ENCODE measurements around the gene TAF11L4.
"Not testable (repeated sequence)": the region's sequence is repeated elsewhere in the genome, so short reads cannot be mapped to it uniquely, and the experiment has no call there.

TAF11L4 gene

DNA sequence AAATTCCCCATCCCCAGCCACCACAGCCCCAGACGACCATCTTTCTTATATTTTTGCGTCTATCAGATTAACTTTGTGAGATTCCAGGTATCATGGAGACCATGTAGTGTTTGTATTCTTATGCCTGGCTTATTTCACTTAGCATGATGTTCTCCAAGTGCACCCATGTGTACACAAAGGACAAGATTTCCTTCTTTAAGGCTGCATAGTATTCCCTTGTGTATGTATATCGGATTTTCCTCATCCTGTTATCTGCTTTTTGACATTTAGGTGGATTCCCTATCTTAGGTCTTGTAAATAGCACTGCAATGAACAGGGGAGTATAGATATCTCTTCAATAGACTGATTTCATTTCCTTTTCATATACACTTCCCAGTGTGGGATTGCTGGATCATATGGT lies 28.8 kb upstream of the TAF11L4 start:
- Histone ChIP-seq H3K36me3 (ENCODE audit: control insufficient read depth, low read length) (no peaks in the 10 kb centered on the region), H3F3A (ENCODE audit: control insufficient read depth, insufficient read depth) (no peaks in the 10 kb centered on the region), H4K20me1 (ENCODE audit: control insufficient read depth, insufficient read depth, low read depth, low read length) (no peaks in the 10 kb centered on the region), H3K4me2 (ENCODE audit: low read length) (no peak overlapping the region), H3K27me3 (ENCODE audit: control insufficient read depth, low read length) (no peaks in the 10 kb centered on the region), H3K9me3 (ENCODE audit: control insufficient read depth, insufficient read depth, low read length) (no peaks in the 10 kb centered on the region), H3K79me2 (ENCODE audit: control insufficient read depth, low read length) (no peaks in the 10 kb centered on the region), H3K27ac (ENCODE audit: low read depth, low read length) (no peak overlapping the region), H3K9me2 (replicated peaks; ENCODE audit: control insufficient read depth, low read length) (no peaks in the 10 kb centered on the region), H3K4me3 (ENCODE audit: low read length) (no peak overlapping the region), H3K4me1 (ENCODE audit: control insufficient read depth, low read length) (no peaks in the 10 kb centered on the region)
- TF ChIP-seq CTCF (IDR thresholded peaks at IDR 0.05; ENCODE audit: low read depth, low read length, poor library complexity, severe bottlenecking), result no peak
- no peak for TF ChIP-seq EZH2phosphoT487 (IDR thresholded peaks at IDR 0.05; ENCODE audit: borderline replicate concordance, low read length)

DNA sequence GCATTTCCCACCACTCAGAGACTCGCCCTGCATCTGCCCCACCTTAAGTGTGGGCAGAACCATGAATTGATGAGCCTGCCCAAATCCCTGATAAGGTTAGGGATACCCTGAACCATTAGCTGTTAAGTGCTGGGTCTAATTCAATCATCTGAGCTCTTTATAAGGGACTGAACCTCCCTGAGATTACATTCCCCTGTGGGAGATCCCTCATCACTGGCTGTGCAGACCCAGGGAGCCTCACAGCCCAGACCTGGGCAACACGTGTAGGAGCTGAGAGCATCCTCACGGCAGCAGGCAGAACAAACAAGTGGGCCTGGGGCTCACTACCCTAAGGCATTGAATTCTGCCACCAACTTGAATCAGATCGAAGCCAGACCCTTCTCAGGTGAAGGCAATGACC lies 24.2 kb upstream of the TAF11L4 start:
- no peak overlapping the region for H3K4me2 ChIP-seq (ENCODE audit: low read length)
- H3K79me2 ChIP-seq (ENCODE audit: control insufficient read depth, low read length), result no peaks in the 10 kb centered on the region
- no peaks in the 10 kb centered on the region for H3F3A ChIP-seq (ENCODE audit: control insufficient read depth, insufficient read depth)
- no peaks in the 10 kb centered on the region for H3K9me3 ChIP-seq (ENCODE audit: control insufficient read depth, insufficient read depth, low read length)
- H3K4me1 ChIP-seq (ENCODE audit: control insufficient read depth, low read length), result no peaks in the 10 kb centered on the region
- TF ChIP-seq EZH2phosphoT487 (IDR thresholded peaks at IDR 0.05; ENCODE audit: borderline replicate concordance, low read length) (no peak), CTCF (IDR thresholded peaks at IDR 0.05; ENCODE audit: low read depth, low read length, poor library complexity, severe bottlenecking) (no peak)
- no peaks in the 10 kb centered on the region for H3K27me3 ChIP-seq (ENCODE audit: control insufficient read depth, low read length)
- no peaks in the 10 kb centered on the region for H3K36me3 ChIP-seq (ENCODE audit: control insufficient read depth, low read length)
- H4K20me1 ChIP-seq (ENCODE audit: control insufficient read depth, insufficient read depth, low read depth, low read length), result no peaks in the 10 kb centered on the region
- H3K4me3 ChIP-seq (ENCODE audit: low read length), result no peak overlapping the region
- H3K27ac ChIP-seq (ENCODE audit: low read depth, low read length), result no peak overlapping the region
- no peaks in the 10 kb centered on the region for H3K9me2 ChIP-seq (replicated peaks; ENCODE audit: control insufficient read depth, low read length)

GRCh38 chr5:17497931-17498330 lies 23.7 kb upstream of the TAF11L4 start, which contains the start of gene TAF11L2:
TSS of gene TAF11L2 (plus strand) at chr5:17498231.
- H3K27ac ChIP-seq (ENCODE audit: low read depth, low read length); H3K36me3 ChIP-seq (ENCODE audit: control insufficient read depth, low read length); H3K9me2 ChIP-seq (replicated peaks; ENCODE audit: control insufficient read depth, low read length); H3F3A ChIP-seq (ENCODE audit: control insufficient read depth, insufficient read depth); H3K27me3 ChIP-seq (ENCODE audit: control insufficient read depth, low read length); H3K79me2 ChIP-seq (ENCODE audit: control insufficient read depth, low read length); H4K20me1 ChIP-seq (ENCODE audit: control insufficient read depth, insufficient read depth, low read depth, low read length); H3K4me2 ChIP-seq (ENCODE audit: low read length); H3K4me1 ChIP-seq (ENCODE audit: control insufficient read depth, low read length); H3K9me3 ChIP-seq (ENCODE audit: control insufficient read depth, insufficient read depth, low read length); H3K4me3 ChIP-seq (ENCODE audit: low read length): not testable (repeated sequence)

DNA sequence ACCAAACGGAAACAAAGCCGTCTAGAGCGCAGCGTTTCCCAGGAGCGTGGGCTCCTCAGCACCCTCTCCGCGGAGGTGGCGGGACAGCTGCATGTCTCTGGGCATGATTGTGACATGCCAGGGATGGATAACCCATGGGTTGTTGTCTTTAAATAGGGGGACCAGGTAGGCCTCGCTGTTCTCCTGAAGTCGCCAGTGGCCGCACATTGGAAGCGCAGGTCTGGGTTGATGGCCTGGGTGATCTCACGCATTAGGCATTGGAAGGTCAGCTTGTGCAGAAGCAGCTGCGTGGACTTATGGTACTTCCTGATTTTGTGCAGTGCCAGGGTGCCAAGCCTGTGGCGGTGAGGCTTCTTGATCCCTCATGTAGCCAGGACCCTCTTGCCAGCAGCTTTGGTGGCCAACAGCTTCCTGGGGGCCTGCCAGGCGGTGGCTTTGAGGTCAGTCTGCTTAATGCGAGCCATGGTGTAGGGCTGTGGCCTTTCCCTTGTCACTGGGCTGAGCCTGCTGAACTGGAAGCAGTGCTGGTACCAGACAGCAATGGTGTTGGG lies 9.8 kb upstream of the TAF11L4 start:
- no peak for TF ChIP-seq EZH2phosphoT487 (IDR thresholded peaks at IDR 0.05; ENCODE audit: borderline replicate concordance, low read length)
- no peak for TF ChIP-seq CTCF (IDR thresholded peaks at IDR 0.05; ENCODE audit: low read depth, low read length, poor library complexity, severe bottlenecking)
- Histone ChIP-seq H3F3A (ENCODE audit: control insufficient read depth, insufficient read depth) (no peaks in the 10 kb centered on the region), H3K4me3 (ENCODE audit: low read length) (no peak overlapping the region), H3K4me2 (ENCODE audit: low read length) (no peak overlapping the region), H3K79me2 (ENCODE audit: control insufficient read depth, low read length) (no peaks in the 10 kb centered on the region), H4K20me1 (ENCODE audit: control insufficient read depth, insufficient read depth, low read depth, low read length) (no peaks in the 10 kb centered on the region), H3K9me3 (ENCODE audit: control insufficient read depth, insufficient read depth, low read length) (no peaks in the 10 kb centered on the region), H3K27me3 (ENCODE audit: control insufficient read depth, low read length) (no peaks in the 10 kb centered on the region), H3K9me2 (replicated peaks; ENCODE audit: control insufficient read depth, low read length) (no peaks in the 10 kb centered on the region), H3K4me1 (ENCODE audit: control insufficient read depth, low read length) (no peaks in the 10 kb centered on the region), H3K36me3 (ENCODE audit: control insufficient read depth, low read length) (no peaks in the 10 kb centered on the region), H3K27ac (ENCODE audit: low read depth, low read length) (no peak overlapping the region)

DNA sequence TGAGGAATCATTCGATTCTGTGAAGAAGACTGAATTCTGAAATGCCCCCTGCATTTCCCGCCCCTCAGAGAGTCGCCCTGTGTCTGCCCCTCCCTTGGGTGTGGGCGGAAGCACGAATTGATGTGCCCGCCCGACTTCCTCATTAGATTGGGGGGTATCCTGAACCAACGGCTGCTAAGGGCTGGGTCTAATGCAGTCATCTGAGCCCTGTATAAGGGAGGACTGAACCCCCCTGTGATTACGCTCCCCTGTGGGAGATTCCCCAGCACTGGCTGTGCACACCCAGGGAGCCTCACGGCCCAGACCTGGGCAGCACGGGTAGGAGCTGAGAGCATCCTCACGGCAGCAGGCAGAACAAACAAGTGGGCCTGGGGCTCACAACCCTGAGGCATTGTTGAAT lies 4.1 kb upstream of the TAF11L4 start:
- not testable (repeated sequence) for H3K36me3 ChIP-seq (ENCODE audit: control insufficient read depth, low read length); H3F3A ChIP-seq (ENCODE audit: control insufficient read depth, insufficient read depth); H3K27me3 ChIP-seq (ENCODE audit: control insufficient read depth, low read length); H3K4me2 ChIP-seq (ENCODE audit: low read length); H3K4me3 ChIP-seq (ENCODE audit: low read length); H3K9me2 ChIP-seq (replicated peaks; ENCODE audit: control insufficient read depth, low read length); H4K20me1 ChIP-seq (ENCODE audit: control insufficient read depth, insufficient read depth, low read depth, low read length); H3K4me1 ChIP-seq (ENCODE audit: control insufficient read depth, low read length); H3K79me2 ChIP-seq (ENCODE audit: control insufficient read depth, low read length); H3K27ac ChIP-seq (ENCODE audit: low read depth, low read length); H3K9me3 ChIP-seq (ENCODE audit: control insufficient read depth, insufficient read depth, low read length)

DNA sequence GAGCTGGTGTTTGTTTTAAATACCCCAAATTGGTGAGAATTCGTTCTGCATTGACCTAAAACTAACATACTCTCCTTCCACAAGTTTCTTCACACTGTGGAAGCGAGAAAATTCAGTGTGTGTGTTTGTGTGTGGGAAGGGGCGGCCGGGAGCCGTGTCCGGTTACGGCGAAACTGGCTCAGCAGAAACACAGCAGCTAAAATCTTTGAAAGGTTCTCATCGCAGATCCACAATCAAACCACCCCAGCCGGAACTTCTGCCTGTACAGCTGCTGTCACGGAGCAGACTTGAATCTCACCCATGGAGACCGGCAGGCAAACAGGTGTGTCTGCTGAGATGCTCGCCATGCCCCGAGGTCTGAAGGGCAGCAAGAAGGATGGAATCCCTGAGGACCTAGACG lies 3.5 kb upstream of the TAF11L4 start, which contains the start of gene TAF11L3:
Gene TAF11L3 (plus strand): TSS at position 301 of the 400 bp plus-strand sequence.
- not testable (repeated sequence) for H4K20me1 ChIP-seq (ENCODE audit: control insufficient read depth, insufficient read depth, low read depth, low read length); H3K4me1 ChIP-seq (ENCODE audit: control insufficient read depth, low read length); H3K9me2 ChIP-seq (replicated peaks; ENCODE audit: control insufficient read depth, low read length); H3K9me3 ChIP-seq (ENCODE audit: control insufficient read depth, insufficient read depth, low read length); H3K36me3 ChIP-seq (ENCODE audit: control insufficient read depth, low read length); H3F3A ChIP-seq (ENCODE audit: control insufficient read depth, insufficient read depth); H3K4me2 ChIP-seq (ENCODE audit: low read length); H3K4me3 ChIP-seq (ENCODE audit: low read length); H3K79me2 ChIP-seq (ENCODE audit: control insufficient read depth, low read length); H3K27ac ChIP-seq (ENCODE audit: low read depth, low read length); H3K27me3 ChIP-seq (ENCODE audit: control insufficient read depth, low read length)
